HG03139 (cell line): ENCODE results near the gene TDRD6.
"Not testable (repeated sequence)": the region's sequence is repeated elsewhere in the genome, so short reads cannot be mapped to it uniquely, and the experiment has no call there.

ENCODE experiments used
- ATAC-seq: cut with Tn5 transposase; IDR thresholded peaks from one replicate; pipeline ENCODE4 v1.9.1; 2021; ENCODE audit not compliant: unreplicated experiment

Gene TDRD6

DNA sequence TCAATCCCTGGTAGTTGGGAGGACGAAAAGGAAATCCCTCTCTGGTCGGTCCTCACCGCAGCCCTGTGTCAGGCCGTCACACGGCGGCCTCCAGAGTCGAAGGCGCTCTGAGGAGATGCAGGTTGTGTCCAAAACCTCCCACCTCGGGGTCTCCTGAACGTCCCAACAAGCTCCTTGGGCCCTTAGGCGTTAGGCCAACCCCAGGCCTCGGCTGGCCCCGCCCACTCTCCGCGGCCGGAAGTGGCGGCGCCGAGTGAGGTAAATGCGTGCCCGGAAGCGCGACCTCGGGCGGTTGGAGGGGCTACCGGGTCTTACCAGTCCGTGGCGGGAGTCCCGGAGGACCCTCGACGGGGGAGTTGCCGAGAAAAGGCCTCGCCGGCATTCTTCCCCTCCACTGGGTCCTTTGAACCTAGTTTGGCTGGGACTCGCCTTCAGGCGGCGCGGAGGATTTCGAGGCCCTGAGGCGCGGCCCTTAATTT, at the start of gene TDRD6:
Gene TDRD6 (plus strand): TSS at position 267 of the 479 bp plus-strand sequence. CDS start 244 bp downstream, outside the sequence.
- ATAC-seq = no peak

DNA sequence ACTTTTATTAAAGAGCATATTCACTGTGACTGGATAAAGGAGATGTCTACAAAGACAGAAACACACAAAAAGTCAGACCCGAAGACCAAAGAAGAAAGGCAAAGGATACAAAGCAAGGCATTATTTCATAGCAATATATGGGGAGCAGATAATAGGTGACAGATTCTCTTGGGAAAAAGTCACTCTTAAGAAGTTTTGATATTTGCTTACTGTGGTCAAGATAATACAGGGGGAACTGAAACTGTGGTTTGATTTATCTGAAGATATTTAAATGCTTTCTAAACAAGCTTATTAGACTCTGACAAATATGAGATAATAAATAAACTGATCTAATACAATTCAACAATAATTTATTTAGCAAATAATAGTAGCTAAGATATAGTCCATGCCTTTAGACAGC, 49.8 kb upstream of the TDRD6 start:
- no peak for ATAC-seq

DNA sequence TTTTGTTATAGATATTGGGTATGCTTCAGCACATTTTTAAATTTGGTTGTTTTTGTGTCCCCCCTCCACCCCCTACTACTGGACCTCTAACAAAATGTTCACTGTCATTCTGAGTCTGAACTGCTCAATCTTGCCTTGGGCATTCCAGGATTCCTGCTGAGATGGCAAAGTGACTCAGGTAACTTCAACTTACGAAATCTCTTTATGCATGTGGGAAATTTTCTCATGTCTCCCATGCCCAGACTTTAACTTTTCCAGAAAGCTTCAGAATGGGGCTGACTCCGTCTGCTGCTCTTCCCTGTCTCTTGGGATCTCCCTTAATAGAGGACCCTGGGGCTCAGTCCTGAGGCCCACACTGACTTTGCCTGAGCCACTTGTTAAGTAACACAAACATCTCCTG, 49.0 kb upstream of the TDRD6 start:
- no peak for ATAC-seq

- no peak for ATAC-seq
Observed at GRCh38 chr6:46642928-46643751, 44.5 kb upstream of the TDRD6 start.

GRCh38 chr6:46645265-46645664, 42.4 kb upstream of the TDRD6 start:
- no peak for ATAC-seq

DNA sequence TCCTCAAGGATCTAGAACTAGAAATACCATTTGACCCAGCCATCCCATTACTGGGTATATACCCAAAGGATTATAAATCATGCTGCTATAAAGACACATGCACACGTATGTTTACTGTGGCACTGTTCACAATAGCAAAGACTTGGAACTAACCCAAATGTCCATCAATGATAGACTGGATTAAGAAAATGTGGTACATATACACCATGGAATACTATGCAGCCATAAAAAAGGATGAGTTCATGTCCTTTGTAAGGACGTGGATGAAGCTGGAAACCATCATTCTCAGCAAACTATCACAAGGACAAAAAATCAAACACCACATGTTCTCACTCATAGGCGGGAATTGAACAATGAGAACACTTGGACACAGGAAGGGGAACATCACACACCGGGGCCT, 39.6 kb upstream of the TDRD6 start:
- ATAC-seq = not testable (repeated sequence)

GRCh38 chr6:46648869-46649492, 38.7 kb upstream of the TDRD6 start:
- no peak for ATAC-seq

DNA sequence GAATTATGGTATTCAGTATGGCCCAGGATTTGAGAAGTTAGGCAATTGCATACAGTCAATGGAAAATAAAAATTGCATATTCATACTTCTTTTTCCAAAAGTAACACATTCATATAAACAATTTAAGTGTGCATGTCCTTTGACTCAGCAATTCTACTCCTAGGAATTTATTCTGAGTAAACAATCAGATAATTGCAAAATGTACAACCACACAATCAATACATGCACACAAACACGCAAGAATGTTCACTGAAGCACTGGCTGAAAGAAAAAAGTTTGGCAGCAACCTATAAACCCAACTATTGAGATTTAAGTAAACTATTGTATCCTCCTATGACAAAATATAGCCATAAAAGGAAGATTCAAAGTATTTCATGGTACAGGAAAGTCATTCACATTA, 36.7 kb upstream of the TDRD6 start:
- no peak for ATAC-seq

GRCh38 chr6:46651816-46652215, 35.9 kb upstream of the TDRD6 start:
- ATAC-seq = no peak

DNA sequence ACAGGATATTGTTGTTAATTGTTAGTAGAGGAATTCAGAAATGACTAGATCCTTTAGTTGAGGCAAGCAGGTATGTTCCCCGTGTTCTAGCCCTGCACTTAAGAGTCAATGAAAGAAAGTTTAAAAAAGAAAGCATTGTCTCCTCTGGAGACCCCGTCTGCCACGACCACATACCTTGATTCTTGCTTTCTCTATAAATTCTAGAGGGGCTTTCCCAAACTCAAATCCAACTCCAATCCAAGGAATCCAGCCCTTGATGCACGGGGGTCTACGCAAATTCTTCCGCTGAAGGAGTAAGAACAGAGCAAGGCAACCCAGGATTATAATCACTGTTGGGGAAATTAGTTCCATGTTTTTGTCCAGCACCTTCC, 35.5 kb upstream of the TDRD6 start:
- no peak for ATAC-seq

DNA sequence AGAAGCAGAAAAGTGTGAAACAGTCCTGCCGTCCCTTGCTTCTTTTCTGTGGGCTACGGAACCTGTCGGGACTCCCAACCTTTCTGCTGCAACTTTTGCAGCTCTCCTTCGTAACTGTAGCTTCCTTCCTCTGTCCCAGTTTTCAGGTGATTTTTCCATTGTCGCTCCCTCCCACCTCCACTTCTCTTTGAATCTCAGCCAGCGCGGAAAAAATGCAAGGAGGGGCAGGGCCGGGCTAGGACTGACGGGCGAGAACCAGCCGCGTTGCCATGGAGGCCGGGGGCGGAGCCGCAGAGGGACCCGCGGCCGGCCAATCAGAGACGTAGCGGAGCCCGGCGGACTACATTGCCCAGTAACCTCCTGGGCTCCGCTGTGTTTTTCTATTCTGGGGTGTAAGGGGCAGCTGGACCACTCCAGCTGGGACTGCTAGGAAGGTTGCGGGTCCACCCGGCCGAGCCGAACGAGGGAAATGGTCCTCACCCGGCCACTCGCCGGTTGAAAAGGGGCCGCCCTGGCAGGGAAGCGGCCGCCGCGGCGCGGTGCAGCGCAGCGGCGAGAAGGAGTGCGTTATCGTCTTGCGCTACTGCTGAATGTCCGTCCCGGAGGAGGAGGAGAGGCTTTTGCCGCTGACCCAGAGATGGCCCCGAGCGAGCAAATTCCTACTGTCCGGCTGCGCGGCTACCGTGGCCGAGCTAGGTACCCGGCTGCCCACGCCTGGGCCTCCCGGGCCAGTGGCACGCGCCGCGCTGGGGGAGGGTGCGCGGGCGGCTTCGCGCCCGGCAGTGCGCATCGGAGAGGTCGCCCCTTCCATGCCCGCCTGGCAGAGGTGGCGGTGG, 34.9 kb upstream of the TDRD6 start, which contains the start of the genes CYP39A1 and SLC25A27:
Gene CYP39A1 (minus strand): TSS at position 216 of the 836 bp plus-strand sequence. CDS start 236 bp downstream, outside the sequence.
Gene SLC25A27 (plus strand): TSS at position 373 of the 836 bp plus-strand sequence. CDS start 218 bp downstream, at position 591.
- ATAC-seq = peak; percentile 100

DNA sequence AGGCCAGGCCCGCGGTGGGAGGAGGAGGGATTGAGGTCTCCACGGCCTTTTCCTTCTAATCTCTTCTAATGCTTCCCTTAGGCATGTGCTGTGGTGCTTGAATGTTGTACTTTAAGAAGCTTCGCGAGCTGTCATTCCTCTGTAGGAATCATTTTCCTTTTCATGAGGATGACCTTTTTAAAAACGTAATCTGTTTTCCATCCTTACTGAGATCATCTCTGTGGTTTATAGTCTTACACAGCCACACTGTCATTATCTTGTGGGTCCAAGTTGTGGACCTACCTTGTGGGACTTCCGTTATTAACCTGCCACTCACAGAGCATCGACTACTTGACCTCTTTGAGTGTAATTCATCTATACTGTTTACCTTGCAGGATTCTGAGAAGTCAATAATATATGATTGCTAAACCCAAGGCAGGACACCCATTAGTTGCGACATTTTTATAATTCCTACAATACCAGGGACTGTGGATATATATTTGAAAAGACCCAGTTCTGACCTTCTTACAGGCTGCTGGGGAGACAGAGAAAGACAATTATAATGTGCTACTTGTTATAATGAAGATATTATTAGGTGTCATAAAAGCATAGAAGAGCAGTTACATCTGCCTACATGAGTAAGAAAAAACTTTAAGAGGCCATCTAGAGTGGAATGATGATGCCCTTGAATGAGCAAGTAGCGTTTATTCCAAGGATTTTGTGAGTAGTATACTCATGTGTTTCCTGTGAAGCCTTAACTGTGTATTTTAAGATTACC, 34.1 kb upstream of the TDRD6 start:
- ATAC-seq = no peak

GRCh38 chr6:46655803-46656202, 31.9 kb upstream of the TDRD6 start:
- ATAC-seq = no peak

DNA sequence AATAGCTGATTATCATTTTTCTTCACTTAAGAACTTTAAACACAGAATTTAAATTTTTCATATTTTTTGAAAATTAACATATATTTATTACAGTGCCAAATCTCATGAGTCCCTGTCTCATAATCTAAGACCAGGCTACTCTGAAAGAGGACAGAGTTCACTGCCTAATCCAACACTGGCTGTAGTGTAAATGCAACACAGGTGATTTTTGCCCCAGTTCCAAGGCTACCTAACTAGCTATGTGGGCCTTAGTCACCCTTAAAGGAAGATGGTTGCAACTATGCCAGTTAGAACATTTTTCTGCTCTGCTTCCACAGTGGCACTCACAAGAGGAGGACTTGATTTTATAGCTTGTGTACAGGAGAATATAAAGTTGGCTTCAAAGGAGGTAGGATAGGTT, 30.0 kb upstream of the TDRD6 start:
- ATAC-seq = no peak

- no peak for ATAC-seq
Observed at GRCh38 chr6:46661483-46661882, 26.2 kb upstream of the TDRD6 start.

DNA sequence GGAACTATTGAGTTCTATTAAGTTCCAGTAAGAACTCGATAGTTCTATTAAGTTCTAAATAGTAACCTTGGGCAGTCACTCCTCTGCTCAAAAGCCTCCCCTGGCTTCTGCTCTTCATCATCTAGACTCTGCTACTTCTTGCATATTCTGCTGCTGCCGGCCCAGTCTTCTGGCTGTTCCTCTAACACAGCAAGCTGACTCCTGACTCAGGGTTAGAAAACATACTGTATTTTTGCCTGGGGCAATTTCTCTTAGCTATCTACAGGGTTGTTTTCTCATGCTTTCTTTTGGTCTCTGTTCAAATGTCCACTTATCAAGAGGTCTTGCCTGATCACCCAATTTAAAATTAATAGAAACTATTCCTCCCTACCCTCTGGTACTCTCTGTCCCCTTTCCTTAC, 20.3 kb upstream of the TDRD6 start:
- no peak for ATAC-seq

DNA sequence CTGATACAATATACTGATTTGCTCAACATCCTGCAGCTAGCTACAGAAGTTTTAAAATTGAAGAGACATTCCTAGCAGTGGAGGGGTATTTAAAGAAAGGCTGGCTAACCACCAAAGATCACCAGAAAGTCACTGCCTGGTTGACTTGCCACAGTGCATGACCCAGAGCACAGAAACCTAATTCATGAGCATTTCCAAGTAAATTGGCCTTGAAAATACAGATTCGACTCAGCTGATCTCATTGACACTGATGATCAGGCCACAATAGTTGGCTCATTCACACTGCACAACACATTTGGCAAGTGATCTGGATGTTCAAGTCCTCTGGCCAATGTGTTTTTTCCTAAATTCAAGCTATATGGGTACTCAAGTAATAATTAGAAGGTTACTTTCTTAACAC, 13.3 kb upstream of the TDRD6 start:
- ATAC-seq = no peak

DNA sequence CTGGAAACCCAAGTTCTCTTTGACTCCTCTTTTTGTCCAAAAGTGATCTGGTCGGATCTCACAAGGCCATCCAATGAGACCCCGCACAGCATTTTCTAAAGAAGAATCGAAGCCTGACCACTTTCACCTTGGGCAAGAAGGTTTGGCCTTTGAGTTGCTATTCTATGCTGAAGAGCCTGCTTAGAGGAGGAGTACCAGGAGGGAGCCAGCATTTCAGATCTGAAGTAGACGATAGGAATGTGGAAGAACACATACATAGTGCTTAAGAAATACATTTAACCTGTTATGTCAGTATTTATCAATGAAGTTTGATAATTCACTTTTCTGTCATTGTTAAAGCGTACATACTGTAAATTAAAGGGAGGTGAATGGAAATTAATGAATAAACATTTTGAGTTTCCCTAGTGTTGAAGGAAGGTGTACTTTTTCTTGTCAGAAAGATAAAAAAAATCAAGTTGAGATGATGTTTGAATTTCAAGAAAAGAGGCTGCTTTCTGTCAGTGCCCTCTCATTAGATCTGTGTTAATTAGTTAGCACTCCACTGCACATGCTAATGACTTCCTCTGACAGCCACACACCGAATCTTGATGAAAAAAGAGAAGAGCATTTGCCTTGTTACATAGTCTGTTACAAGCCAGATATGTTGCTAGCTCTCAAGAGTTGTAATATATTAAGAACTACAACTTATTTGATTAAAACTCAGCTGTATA, 10.9 kb upstream of the TDRD6 start:
- no peak for ATAC-seq

- no peak for ATAC-seq
Observed at GRCh38 chr6:46677314-46677654, 10.4 kb upstream of the TDRD6 start.

GRCh38 chr6:46684771-46685170, 2.9 kb upstream of the TDRD6 start:
- no peak for ATAC-seq
